GM21390 (cell line): ENCODE data around the gene ESYT2.
A peak's percentile ranks its signal among the peaks of the same experiment; 100 is the strongest.

Experiments used
- ATAC-seq: cut with Tn5 transposase; IDR thresholded peaks from one replicate; pipeline ENCODE4 v1.9.1; 2021; ENCODE audit not compliant: unreplicated experiment

ESYT2 gene

GRCh38 chr7:158827411-158828132, 1.7 kb downstream of the ESYT2 start:
- ATAC-seq, result no peak

DNA sequence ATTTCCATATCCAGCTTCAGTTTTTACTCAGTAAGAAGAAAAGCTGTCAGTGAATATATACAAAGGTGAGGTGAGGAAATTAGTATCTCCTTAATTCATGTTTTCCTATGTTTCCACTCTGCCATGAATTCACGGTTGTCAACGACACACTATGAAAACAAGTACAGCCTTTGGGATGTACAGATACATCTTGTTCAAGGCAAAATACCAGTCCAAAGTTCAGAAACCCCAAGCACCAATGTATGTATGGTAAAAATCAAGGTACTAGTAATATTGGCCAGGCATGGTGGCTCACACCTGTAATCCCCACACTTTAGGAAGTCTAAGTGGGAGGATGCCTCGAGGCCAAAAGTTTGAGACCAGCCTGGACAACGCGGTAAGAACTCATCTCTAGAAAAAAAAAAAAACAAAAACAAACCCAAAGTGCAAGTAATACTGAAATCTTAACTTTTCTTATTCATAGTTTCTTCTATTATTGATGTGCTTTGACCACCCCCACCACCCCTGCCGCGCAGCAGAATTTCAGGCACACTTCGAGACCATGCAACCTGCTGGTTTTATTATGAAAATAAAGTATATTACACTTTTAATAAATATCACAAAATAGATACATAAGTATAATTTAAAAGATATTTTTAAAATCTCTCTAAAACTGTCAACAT, 3.5 kb downstream of the ESYT2 start:
- no peak for ATAC-seq

DNA sequence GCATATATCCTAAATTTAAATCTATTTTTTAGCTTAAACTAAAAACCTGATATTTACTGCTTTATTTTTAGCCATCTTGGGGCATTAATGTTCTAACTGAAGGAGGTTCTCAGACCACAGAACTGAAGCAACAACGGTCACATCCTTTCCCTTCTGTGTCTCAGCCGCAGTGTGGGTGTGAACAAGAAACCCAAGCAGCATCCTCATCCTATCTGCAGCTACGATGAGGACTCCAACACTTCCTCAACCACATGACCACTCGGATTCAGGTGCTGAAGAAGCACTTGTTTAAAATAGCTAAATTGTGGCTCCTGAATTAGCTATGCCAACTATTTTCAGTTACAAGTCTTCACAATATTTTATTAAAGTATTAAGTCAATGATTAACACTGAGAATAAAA, 5.3 kb downstream of the ESYT2 start:
- peak; percentile 68 for ATAC-seq

- no peak for ATAC-seq
Observed at GRCh38 chr7:158821171-158822031, 7.9 kb downstream of the ESYT2 start.

GRCh38 chr7:158820656-158821055, 8.7 kb downstream of the ESYT2 start:
- ATAC-seq, result no peak

GRCh38 chr7:158819571-158820203, 9.6 kb downstream of the ESYT2 start:
- no peak for ATAC-seq

- peak; percentile 92 for ATAC-seq
Observed at GRCh38 chr7:158818325-158819213, 10.7 kb downstream of the ESYT2 start.

- no peak for ATAC-seq
Observed at GRCh38 chr7:158816995-158817394, 12.3 kb downstream of the ESYT2 start.

GRCh38 chr7:158816271-158816670, 13.0 kb downstream of the ESYT2 start:
- ATAC-seq, result no peak

DNA sequence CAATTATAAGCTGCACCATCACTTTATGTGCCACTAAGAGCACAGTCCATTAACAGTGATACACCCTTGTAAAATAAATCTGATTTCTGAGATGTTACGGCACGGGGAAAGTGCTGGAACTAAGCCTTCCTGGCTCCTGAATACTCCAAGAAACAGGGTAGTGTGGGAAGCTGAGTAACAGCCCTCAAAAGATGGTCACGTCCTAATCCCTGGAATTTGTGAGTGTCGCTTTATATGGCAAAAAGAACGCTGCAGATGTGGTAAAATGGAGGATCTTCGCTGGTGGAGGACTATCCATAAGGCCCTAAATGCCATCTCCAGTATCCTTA, 13.5 kb downstream of the ESYT2 start:
- no peak for ATAC-seq

- ATAC-seq, result no peak
Observed at GRCh38 chr7:158815083-158815799, 14.1 kb downstream of the ESYT2 start.

DNA sequence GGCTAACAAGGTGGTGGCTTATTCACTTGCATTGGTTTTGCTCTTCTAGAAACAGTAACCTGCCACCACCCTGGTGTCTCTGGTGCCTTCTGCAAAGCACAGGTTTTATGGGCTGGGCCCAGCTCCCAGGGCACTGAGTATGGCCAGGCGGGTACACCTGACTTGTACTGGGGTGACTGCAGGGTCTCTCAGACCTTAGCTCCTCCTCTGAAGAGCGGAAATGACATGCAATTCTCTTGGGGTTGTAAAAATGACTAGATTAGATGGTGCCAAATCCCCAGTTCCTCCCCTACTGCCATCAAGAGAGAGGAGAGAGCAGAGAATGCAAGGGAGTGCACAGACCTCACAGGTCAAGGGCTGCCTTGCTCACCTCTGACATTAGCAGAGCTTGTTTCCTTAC, 14.7 kb downstream of the ESYT2 start:
- ATAC-seq, result no peak

DNA sequence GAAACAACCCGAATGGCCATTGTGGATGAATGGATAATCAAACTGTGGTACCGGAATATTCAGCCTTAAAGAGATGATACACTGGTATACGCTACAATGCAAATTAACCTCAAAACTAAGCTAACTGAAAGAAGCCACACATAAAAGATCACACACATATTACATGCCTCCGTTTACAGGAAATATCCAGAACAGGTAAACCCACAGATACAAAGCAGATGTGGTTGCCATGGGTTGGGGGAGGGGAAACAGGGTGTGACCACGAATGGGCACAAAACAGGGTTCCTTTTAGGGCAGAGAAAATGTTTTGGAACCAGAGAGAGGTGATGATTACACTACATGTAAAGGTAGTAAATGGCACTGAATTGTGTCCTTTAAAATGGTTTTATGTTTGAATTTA, 16.6 kb downstream of the ESYT2 start:
- ATAC-seq, result no peak

DNA sequence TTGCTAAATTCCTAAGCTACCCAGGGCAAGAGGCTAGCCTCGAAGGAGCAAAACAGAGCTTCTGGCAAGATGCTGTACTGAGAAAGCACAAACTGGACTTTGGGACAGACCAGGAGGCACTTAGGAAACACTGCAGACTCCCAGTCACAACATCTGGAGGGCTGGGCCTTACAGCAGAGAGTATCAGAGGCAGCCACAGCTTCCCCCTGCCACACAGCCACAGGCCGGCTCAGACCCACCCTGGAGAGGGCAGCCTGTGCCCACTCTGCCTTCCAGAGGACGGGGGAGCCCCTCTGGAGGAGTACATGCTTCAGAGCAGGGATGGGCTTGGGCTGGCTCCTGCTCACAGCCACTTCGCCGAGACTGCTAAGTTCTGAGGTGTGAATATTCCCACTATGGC, 17.4 kb downstream of the ESYT2 start:
- ATAC-seq, result no peak

DNA sequence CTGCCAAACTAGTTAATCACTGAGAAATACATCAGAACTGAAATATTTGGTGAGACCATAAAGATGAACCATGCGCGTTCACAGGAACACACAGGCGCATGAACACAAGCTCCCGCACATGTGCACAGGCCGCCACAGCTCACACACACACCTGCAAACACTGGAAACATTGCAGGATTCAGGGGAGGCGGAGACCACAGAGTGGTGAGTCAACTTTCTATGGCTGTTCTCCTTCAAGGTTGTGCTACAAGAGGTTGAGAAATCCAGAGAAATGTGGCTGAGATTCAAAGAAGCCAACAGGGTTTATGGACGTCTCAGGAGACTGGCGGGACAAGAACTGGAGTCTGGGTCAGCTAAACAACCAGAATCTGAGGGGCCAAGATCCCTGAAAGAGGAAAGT, 17.8 kb downstream of the ESYT2 start:
- no peak for ATAC-seq

- ATAC-seq, result no peak
Observed at GRCh38 chr7:158810846-158811245, 18.5 kb downstream of the ESYT2 start.

GRCh38 chr7:158809596-158809995, 19.7 kb downstream of the ESYT2 start:
- peak; percentile 97 for ATAC-seq

DNA sequence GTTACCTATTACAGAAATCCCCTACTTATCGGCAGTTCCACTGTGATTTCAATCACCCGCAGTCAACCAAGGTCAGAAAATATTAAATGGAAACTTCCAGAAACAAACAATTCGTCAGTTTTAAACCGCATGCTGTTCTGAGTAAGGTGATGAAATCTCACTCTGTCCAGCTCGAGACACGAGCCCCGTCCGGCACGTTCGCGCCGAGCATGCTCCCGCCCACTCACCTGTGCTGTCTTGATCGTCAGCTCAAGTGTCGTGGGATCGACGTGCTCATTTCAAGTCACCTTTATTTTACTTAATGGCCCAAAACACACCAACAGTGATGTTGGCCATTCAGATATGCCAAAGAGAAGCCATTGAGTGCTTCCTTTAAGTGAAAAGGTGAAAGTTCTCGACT, 21.2 kb downstream of the ESYT2 start:
- ATAC-seq, result no peak

DNA sequence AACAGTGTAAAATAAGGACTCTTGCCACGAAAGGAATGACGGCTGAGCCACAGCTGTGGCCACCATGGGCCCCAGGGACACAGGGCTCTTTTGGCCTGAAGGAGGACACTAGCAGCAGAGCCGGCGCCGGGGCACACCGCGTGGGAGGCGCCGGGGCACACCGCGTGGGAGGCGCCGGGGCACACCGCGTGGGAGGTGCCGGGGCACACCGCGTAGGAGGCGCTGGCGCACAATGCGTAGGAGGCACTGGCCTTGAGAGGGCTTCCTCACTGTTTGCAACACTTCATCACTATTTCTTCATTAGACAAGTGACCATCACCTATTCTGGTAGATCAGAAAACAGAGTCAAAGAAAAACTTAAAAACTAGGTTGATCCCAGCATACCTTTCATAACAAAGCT, 23.4 kb downstream of the ESYT2 start:
- no peak for ATAC-seq

GRCh38 chr7:158805414-158805813, 23.9 kb downstream of the ESYT2 start:
- ATAC-seq, result no peak
